GM12891 (cell line): ENCODE data around the gene FTO.

Experiments
- POLR2A ChIP-seq: IDR thresholded peaks from 2 replicates; pipeline ENCODE4 v1.6.1; 2011; ENCODE audit warnings: low read depth, low read length, control low read depth
- POLR2AphosphoS5 ChIP-seq: IDR thresholded peaks from 2 replicates; pipeline ENCODE4 v1.6.1; 2011; ENCODE audit warnings: low read depth, low read length, control low read depth
- TAF1 ChIP-seq: IDR thresholded peaks from 2 replicates; pipeline ENCODE4 v1.6.1; 2011; ENCODE audit warnings: low read depth, low read length, control low read depth

- no peak for TF ChIP-seq POLR2A
- no peak for TF ChIP-seq POLR2AphosphoS5
- no peak for TF ChIP-seq TAF1
These were observed 37.1 kb downstream of the FTO start for GRCh38 chr16:53740933-53741531.
